HuH-7 (cell line): ENCODE data around the gene ANKEF1.
"Not testable (repeated sequence)": the region's sequence is repeated elsewhere in the genome, so short reads cannot be mapped to it uniquely, and the experiment has no call there.

ENCODE experiments used
- DNase-seq: peaks from one replicate; pipeline ENCODE4 v3.0.0; 2011; ENCODE audit warnings: low spot score

The ANKEF1 gene

DNA sequence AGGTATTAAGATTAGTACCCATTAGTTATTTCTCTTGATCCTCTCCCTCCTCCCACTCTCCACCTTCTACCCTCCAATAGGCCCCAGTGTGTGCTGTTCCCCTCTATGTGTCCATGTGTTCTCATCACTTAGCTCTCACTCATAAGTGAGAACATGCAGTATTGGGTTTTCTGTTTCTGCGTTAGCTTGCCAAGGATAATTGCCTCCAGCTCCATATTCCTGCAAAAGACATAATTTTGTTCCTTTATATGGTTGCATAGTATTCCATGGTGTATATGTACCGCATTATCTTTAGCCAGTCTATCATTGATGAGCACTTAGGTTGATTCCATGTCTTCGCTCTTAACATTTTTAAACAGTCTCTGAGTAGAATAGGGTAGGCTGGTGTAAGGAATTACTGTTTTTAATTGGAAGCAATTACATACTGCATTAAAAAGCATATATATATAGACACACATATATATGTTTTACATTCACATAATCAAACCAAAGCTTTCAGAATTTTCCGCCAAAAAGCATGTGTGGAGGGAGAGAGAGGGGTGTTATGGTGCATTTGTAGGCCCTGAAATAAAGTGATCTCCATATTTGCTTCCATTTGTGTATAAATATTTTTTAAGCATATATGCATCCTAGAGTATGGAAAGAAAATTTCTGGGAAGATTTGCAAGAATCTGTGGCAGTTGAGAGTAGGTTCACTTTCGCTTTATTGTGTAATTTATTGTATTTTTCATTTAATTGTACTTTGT, 709 bp upstream of the ANKEF1 start:
- no peak for DNase-seq

DNA sequence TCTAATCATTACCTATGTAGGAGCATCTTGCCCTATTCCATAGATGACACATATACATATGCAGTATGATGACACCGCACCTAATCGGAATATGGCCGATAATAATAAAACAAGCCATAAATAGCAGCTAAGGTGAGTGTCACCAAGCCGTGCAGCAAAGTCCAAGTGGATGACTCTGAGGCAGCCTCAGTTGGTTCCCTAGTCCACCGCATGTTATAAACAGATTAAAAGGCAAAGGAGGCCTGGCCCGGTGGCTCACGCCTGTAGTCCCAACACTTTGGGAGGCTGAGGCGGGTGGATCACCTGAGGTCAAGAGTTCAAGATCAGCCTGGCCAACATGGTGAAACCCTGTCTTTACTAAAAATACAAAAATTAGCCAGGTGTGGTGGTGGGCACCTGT, 1.5 kb downstream of the ANKEF1 start:
- DNase-seq = not testable (repeated sequence)

DNA sequence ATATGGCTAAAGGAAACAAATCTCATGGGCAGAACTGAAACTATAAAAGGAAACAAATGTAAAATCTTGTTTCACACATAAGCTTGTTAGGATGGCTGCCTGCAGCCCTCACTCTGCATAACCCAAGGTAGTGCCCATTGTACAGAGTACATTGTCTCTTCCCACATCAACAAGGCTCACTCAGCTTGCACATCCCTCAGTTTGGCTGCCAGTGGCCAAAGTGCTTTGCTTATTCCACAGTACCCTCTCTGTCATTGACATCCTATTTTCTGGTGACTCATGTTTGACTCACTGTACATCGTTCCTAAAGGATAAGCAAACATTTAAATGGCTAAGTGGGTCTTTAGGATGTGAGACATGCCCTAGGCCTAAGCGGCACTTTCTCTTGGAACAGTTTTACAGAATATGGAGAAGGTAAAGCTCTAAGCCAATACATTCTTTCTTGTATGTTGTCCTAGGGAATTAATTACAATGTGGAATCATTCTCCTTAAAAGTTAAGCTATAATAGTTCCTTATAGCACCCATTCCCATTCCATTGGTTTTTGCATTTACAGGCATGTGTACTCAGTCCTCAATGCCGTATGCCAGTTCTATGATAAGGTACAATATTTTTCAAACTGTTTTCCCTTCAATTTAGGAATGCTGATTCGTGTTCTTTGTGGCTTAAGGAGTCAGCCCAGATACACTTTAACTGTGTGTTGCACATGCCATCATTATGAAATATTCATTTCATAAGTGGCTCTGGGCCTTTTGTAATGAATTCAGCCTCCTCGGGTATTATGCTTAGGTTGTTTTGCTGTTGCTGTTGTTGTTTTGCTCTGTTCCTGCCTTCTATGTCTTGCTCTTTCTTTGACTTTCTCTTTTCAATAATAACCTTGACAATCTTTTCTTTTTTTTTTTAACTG, 5.5 kb downstream of the ANKEF1 start:
- no peak for DNase-seq

DNA sequence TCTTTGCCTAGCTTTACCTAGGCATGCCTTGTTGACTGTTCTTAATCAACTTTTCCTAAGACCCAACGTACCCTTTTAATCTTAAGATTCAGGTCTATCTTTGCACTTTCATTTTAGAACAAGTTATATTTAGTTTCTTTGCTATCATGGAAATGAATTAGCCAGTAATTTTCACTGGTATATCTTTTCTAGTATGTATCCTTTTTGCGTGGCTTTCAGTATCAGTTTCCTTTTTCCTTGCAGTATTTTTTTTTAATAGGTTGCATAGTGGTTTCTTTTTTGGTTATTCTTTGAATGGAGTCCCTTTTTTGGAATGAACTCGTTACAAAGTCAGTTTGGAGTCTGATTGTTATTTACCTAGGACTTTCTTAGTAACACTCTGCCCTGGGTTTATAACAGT, 7.3 kb downstream of the ANKEF1 start:
- DNase-seq = no peak

DNA sequence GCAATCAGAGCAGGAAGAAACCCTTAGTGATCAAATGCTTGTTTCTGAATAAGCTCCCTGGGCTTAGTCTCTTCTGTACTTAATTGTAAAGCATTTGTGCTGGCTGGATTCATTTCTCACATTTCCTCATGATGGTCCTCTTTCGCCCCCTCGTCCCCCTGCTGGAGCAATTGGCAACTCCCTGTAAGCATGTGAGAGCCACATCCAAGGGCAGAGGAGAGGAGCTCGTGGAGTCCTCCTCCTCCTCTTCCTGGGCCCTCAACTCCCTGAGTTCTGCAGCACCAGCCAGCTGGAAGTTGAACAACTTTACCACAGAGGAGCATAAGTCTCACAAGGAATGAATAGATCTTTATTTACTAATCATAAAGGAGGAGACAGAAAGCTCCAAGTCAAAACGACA, 12.6 kb downstream of the ANKEF1 start:
- peak; percentile 45 for DNase-seq

DNA sequence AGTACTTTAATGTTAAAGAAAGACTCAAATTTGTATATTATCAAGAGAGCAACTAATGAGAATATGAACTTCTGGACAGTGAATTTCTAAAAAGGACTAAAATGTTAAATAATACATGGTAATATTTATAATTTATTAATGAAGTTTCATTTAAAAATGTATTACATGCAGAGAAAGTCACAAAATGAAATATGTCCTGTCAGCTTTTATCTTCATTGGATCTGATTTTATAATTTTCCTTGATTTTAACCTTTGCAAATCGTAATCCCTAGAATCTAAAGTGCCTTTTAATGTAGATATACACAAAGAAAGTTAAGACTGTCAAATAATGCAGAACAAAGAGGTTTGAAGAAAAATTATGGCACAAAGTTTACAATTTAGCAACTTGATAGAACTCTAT, 16.4 kb downstream of the ANKEF1 start:
- no peak for DNase-seq

DNA sequence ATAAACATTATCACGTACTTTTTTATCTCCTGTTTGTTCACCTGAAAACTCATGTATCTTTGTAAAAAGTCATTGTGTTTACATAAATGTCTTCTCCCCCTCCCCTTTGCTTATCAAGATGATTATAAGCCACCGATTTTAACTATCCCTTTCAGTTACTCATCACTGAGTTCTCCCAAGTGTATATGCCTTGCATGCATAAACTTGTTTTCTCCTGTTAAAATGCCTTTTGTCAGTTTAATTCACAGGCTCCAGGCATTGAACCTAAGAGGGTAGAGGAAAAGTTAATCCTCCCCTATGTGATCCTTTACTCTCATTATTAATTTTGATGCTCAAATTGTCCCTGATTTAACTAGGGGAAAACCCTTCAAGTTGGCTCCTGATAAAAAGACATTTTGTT, 24.2 kb downstream of the ANKEF1 start:
- DNase-seq = no peak

DNA sequence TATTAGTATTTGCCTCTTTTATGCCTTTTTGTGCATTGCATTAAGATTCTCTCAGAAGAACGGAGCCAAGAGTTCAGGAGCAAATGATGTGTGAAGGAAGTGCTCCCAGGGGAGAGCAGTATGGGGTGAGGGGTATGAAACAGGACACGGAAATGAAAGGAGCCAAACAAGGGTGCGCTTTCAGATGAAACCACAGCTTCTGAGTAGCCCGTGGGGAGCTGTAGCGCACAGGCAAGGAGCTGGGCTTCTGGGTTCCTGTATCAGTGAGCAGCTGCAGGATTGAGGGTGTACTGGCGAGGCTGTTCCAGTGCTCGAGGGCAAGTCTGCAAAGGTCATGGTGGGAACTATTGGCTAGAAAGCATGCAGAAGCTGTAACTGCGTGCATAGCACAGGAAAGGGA, 25.4 kb downstream of the ANKEF1 start:
- DNase-seq = no peak

DNA sequence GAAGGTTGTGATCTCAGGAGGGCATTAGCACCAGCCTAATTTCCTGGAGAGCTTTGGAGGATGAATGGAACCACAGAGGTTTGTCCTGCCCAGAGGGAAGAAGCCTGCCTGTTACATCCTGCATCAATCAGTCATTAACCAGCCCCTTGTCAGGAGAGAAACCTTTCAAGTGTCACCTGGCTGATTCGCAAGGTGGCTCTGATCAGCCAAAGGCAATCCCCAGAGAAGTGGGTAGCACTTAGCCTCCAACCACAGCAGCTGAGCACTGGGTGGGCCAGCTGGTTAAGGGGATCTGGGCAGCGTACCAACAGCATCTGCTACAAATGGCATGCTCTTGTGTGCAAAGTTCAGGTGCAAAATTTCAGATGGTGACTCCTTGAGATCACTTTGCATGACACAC, 26.9 kb downstream of the ANKEF1 start:
- DNase-seq = no peak

DNA sequence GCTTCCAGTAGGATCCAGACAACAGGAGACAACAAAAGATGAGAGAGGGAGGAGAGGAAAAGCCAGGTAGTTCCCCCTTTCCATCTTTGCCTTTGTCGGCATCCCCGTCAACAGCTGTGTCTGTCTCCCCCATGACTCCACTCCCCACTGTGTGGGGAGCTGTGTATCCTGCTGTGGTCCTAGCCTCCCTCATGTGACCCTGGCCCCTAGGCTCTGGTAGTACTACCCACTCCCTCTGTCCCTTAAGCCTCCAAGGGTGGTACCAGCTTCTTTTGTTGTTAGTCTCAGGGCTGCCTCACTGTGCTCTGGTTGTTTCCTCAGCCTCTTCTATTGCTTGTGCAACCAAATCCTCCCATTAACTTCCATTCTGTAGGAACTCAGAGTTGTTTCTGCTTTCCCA, 28.7 kb downstream of the ANKEF1 start:
- DNase-seq = no peak

DNA sequence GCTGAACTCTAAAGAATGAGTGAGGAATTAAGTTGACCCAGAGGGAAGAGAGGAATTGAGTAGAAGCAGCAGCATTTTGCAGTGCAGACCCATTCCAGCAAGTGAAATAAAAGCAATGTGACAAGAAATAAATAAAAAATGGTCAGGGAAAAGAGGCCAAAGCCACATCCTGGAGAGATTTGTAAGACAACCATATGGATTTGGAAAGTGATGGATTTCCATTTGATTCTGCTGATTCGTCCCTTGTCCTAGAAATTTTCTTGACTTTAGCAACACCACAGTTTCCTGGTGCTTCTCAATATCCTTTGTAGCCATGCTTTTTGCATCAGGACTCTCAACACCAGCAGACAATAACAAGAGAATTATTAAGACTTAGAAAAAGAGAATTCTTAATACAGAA, 29.8 kb downstream of the ANKEF1 start:
- DNase-seq = no peak

DNA sequence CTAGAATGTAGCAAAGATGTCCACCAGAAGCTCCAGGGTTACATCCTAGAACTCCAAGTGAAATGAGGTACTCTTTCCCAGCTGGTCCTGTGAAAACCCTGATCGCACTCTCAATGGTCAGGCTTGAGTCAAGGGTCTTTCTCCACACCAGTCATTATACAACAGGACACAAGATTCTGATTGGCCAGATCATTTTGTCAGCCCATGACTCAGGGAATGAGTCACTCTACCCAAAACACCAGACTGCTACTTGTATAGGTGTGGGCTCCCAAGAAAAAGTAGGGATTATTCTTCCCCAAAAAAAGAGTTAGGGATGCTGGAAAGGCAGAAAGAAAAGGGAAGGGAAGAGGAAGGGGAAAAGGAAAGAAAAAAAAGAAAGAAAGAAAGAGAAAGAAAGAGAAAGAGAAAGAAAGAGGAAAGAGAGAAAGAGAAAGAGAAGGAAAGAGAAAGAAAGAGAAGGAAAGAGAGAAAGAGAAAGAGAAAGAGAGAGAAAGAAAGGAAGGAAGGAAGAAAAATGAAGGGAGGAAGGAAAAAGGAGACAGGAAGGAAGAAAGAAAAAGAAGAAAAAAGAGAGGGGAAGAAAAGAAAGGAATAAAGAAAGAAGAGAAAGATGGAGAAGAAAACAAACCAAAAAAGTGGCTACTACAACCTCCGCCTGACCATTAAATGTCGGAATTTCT, 30.5 kb downstream of the ANKEF1 start:
- DNase-seq = no peak

DNA sequence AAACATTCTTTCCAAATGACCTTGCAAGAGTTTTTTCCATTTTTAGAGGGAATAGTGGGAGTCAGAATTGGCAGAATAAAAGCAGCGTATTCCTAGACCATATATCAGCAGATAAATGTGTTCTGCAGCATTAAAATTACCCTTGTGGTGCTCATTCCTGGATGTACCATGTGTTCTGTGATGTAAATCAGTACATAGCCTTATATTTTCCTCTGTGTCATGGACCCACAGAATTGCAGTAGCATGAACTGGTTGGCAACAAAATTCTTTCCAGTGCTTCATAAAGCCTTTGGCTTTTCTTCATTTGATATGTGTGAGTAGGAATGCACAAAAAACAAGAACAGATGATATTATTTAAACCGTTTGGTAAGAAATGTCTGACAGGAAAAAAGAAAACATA, 32.5 kb downstream of the ANKEF1 start:
- no peak for DNase-seq

DNA sequence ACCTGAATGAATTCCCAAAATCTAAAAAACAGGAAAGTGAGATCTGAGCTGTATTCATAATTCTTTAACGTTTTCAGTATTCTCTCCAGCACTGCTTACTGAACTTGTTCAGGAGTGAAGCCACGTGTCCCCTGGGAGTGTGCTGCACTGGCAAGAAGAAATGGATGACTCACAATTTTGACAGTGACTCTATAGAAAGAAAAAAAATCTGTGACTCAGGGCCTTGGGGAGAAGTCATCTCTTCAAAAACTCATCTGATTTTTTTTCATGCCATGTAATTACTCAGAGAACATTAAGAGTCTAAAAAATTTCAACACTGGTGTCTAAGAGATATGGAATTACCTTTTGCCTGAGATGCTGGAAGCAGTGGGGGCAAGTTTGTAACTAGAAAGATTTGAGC, 39.7 kb downstream of the ANKEF1 start:
- no peak for DNase-seq

DNA sequence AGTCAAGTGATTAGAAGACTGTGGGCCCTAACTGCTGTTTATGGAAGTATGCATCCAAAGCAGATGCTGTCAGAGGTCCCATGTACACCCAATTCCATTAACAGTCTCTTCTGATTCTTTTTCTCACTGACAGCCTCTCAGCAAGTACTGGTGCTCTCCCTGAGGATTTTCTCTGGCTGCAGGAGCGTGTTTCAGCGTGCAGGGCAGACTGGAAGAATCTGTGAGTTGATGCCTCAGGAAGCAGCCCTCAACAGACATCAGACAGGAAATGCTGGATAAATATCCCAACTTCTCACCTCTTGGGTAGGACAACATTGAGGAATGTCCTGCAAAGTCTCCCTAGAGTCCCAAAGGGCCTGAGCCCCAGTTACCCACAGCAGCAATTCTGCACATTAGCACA, 40.8 kb downstream of the ANKEF1 start:
- no peak for DNase-seq

DNA sequence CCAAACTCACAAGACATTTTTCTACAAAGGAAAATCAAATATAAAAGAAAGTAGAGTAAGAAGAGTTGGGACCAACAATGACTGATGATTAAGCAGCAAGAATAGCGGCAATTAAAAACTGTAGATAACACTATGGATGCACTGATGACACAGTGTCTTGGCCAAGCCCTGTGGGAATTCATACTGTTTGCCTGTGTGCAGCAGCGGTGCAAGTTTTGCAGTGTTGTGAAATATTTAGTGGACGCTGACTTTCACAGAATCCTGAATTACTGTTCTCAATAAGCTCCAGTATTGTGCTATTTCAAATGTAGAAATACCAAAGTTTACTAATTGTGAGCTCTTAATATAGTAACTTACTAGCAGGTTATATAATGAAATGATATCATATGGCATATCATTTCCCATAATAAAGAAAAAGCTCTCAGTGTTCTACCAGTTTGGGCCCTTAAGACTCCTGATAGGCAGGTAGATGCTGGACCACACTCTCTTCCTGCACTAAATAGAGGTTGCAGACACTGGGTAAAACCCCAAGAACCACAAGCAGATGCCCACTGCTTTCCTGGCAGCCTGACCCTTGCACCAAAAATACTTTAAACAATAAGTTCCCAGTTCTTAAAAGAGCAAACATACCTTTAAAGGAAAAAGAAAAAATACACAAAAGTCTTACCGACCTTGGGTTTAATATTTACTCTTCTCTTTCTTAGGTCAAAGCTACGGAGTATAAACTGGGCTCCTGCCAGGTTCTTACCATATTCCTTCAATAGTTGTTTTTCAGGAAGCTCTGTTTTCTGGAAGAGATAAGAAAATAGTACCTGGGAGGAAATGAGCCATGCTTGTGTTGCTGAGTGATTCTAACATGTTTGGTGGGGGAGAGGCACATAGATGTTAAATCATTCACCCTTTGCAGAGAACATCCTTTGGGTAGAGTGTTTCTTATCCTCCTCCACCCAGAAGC, 41.6 kb downstream of the ANKEF1 start:
- DNase-seq = no peak

DNA sequence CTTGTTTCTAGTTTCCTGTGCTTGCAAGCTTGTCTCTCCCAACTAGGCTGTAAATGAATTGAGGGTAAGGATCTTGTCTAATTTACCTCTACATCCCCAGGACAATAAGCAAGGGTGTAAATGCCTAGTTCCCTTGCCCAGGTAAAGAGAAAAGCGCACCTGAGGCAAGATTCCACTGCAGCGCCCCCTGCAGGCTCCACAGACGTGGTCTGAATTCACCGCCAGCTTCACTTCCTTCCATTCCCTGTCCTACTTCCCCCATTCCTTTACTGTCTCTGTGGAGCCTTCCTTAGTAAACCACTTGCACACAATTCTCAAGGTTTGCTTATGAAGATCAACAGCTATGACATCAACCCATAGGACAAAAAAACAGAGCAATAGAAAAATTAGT, 42.3 kb downstream of the ANKEF1 start:
- DNase-seq = peak; percentile 34

DNA sequence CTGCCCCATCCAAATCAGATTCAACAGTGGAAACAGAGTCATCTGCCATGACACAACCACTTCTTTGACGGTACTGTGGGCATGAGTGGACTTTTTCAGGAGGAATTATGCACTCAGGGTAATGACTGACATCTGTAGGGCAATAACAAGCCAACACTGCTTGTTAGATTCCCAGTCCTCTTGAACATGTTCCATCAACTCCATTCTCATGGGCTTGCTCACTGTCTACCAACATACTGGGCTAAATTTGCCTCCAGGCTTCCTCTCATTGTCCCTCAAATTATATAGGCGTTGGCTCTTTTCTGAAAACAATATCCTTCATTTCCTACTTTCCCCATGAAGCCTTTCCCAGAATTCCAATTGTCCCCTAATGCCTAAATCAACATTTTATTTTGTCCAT, 43.1 kb downstream of the ANKEF1 start:
- no peak for DNase-seq

DNA sequence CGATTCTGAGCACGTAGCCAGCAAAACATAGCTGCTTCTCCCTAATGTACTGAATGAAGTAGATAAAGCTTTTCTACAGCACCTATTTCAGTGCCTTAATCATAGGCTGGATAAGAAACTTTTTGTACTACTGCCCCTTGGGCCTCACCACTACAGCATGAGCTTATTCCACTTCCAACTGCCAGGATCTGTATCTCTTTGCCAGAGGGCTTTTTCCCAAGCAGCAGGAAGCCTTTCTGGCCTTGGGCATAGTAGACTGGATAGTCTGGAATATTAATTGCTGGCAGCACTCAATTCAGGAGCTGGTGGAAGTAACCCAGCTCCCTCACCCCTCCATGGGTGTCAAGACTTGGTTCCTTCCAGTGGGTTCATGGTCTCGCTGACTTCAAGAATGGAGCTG, 43.6 kb downstream of the ANKEF1 start:
- DNase-seq = no peak

DNA sequence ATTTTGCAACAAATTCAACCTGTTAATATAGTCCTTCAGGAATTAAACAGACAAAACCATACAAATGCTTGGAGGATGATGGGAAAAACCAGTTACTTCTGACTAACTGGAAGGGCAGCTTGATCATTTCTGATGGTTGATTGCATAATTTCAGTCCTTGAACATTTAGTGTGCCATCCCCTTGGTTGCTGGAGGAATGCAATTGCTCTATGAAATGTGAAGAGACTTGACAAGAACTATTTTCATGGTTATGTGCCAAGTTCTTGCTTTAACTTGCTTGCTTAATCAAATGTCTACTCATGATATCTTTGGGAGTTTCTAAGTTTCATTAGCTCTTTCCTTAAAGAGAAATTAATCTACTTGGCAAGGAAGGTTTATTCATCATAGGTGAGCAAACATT, 45.2 kb downstream of the ANKEF1 start:
- DNase-seq = no peak

DNA sequence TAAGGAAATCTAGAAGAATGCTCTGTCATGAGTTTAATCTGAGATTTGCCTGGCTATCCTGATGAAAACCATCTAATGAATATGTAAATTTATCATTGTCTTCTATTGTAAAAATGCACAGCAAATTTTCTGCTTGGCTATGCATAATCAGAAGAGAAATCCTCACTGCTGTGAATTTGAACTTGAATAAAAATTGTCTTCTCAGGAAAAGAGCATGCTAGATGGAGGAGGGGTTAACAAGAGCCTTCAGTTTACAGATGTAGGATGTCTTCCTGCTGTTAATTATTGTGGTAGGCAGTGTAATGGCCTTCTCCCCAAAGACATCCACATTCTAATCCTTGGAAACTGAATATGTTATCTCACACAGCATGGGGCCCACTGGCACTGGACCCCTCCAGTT, 45.8 kb downstream of the ANKEF1 start:
- DNase-seq = no peak
